Measurements from ENCODE around the gene HOXC12.

GRCh38 chr12:53975479-53976152, 20.9 kb downstream of the HOXC12 start:
- TF ChIP-seq CTCF (IDR thresholded peaks at IDR 0.05; ENCODE audit: low read depth, low read length) (no peak), EZH2phosphoT487 (IDR thresholded peaks at IDR 0.05; ENCODE audit: low read depth) (no peak)

All from OCI-LY3 (cell line).